A549 (cell line): ENCODE data around the gene SYNJ2BP.
"Not testable (repeated sequence)": the region's sequence is repeated elsewhere in the genome, so short reads cannot be mapped to it uniquely, and the experiment has no call there.

ENCODE experiments used
- CHD4 ChIP-seq: fragments of 200-600 bp; sonication (generic); IDR thresholded peaks from 2 replicates; pipeline ENCODE4 v1.6.1; 2016; ENCODE audit warnings: antibody characterized with exemption, mild to moderate bottlenecking, borderline replicate concordance
- CTCF ChIP-seq: fragments of >200 bp; sonication (Bioruptor Twin); formaldehyde crosslinking; IDR thresholded peaks from 3 replicates; pipeline ENCODE4 v1.5.1; 2016
- EP300 ChIP-seq, 2 experiments: fragments of >200 bp; sonication (Bioruptor Twin); formaldehyde crosslinking; IDR thresholded peaks; 2 replicates in 1 of 2; 3 replicates in 1 of 2; pipeline ENCODE4 v1.6.1; 2016 to 2017
- PHF8 ChIP-seq: fragments of 200-600 bp; sonication (generic); IDR thresholded peaks from 2 replicates; pipeline ENCODE4 v1.6.1; 2016; ENCODE audit warnings: low read depth, mild to moderate bottlenecking, antibody characterized with exemption, moderate library complexity, borderline replicate concordance
- RAD21 ChIP-seq, 2 experiments: fragments of >200 bp in 1 of 2; sonication (Bioruptor Twin) in 1 of 2; formaldehyde crosslinking in 1 of 2; IDR thresholded peaks in 1 of 2; conservative IDR thresholded peaks in 1 of 2; 2 replicates in 1 of 2; 3 replicates in 1 of 2; pipeline ENCODE4 v1.6.1; 2012 to 2018; ENCODE audit warnings: inconsistent platforms in 1 of 2
- ZFP36 ChIP-seq: fragments of 450-650 bp; IDR thresholded peaks from 2 replicates; pipeline ENCODE4 v1.6.1; 2014; ENCODE audit warnings: borderline replicate concordance; ENCODE audit not compliant: partially characterized antibody

GRCh38 chr14:70403335-70403734 lies 13.6 kb downstream of the SYNJ2BP start:
- not testable (repeated sequence) for TF ChIP-seq CTCF; EP300 (IDR thresholded peaks at IDR 0.05); RAD21 (conservative IDR thresholded peaks at IDR 0.05 in 1 of 2, IDR thresholded peaks at IDR 0.05 in 1 of 2); ZFP36; CHD4; PHF8
